Forelimb muscle (tissue), 1 donor: Measurements from ENCODE around the gene PSMD8. TPM values are rescaled to one million over a fixed set of nuclear protein-coding genes. Genes with fewer than 3 reads are reported as not detected.

Source experiments
- polyA plus RNA-seq: library from polyadenylated mRNA; unstranded; fragments of 120-200 nt; gene quantifications from one replicate; pipeline ENCODE4 v1.2.1, GENCODE V29; 2013; ENCODE audit not compliant: insufficient read length

Gene PSMD8
- polyA plus RNA-seq, 1 donor = 117 TPM

Other genes starting within 250 kb of the PSMD8 start
- 3.7 TPM for gene DPF1, start 150.3 kb upstream of the PSMD8 start, polyA plus RNA-seq
- gene PPP1R14A, start 118.2 kb upstream of the PSMD8 start, polyA plus RNA-seq = 13.4 TPM
- gene SPINT2, start 110.0 kb upstream of the PSMD8 start, polyA plus RNA-seq = 4.8 TPM
- gene C19orf33, start 70.3 kb upstream of the PSMD8 start, polyA plus RNA-seq = not detected
- 27.4 TPM for gene YIF1B, start 58.6 kb upstream of the PSMD8 start, polyA plus RNA-seq
- 2.4 TPM for gene KCNK6, start 54.7 kb upstream of the PSMD8 start, polyA plus RNA-seq
- gene CATSPERG, start 38.7 kb upstream of the PSMD8 start, polyA plus RNA-seq = 3.4 TPM
- gene GGN, start 13.5 kb downstream of the PSMD8 start, polyA plus RNA-seq = 0.43 TPM
- 0.59 TPM for gene SPRED3, start 14.1 kb downstream of the PSMD8 start, polyA plus RNA-seq
- 9.5 TPM for gene FAM98C, start 28.5 kb downstream of the PSMD8 start, polyA plus RNA-seq
- gene RASGRP4, start 51.6 kb downstream of the PSMD8 start, polyA plus RNA-seq = 2.3 TPM
- 572 TPM for gene RYR1, start 59.1 kb downstream of the PSMD8 start, polyA plus RNA-seq
- gene MAP4K1, start 243.4 kb downstream of the PSMD8 start, polyA plus RNA-seq = 13.6 TPM
- 363 TPM for gene EIF3K, start 244.6 kb downstream of the PSMD8 start, polyA plus RNA-seq